ENCODE data around the gene SCGB1D1.

- TF ChIP-seq CTCF (IDR thresholded peaks at IDR 0.05) (no peak), POLR2A (IDR thresholded peaks at IDR 0.05) (no peak)
These were observed at the start of gene SCGB1D1 for GRCh38 chr11:62190011-62190410.
